Left lung (tissue), 10 donors: ENCODE results near the gene COX11. TPM values are rescaled to one million over a fixed set of nuclear protein-coding genes. Genes with fewer than 3 reads are reported as not detected.

Source experiments
- ATAC-seq: fragments of 200-7000 bp; cut with Tn5 transposase; one replicate; pipeline ENCODE4 v1.9.1; 2020; ENCODE audit warnings: moderate library complexity
- DNase-seq, 4 donors: peaks; one replicate each; pipeline ENCODE4 v3.0.0-alpha.2; 2013 to 2020
- H3K27ac ChIP-seq, 2 donors: fragments of 200-600 bp; sonication (generic) in 1 of 2; one replicate each; pipeline versions ENCODE4 v1.5.0 to v1.8.0; 2020 to 2021
- H3K27me3 ChIP-seq, 2 donors: fragments of 200-600 bp; sonication (generic) in 1 of 2; one replicate each; pipeline versions ENCODE4 v1.5.0 to v1.8.0; 2020 to 2021
- H3K36me3 ChIP-seq, 2 donors: fragments of 200-600 bp; sonication (generic) in 1 of 2; one replicate each; pipeline versions ENCODE4 v1.5.0 to v1.8.0; 2020 to 2021
- H3K4me1 ChIP-seq, 2 donors: fragments of 200-600 bp; one replicate each; pipeline ENCODE4 v1.8.0; 2021
- H3K4me3 ChIP-seq, 2 donors: fragments of 200-600 bp; sonication (generic) in 1 of 2; one replicate each; pipeline versions ENCODE4 v1.5.0 to v1.8.0; 2020 to 2021; ENCODE audit warnings: mild to moderate bottlenecking in 1 of 2
- H3K9me3 ChIP-seq, 2 donors: fragments of 200-600 bp; sonication (generic) in 1 of 2; one replicate each; pipeline versions ENCODE4 v1.5.0 to v1.8.0; 2020 to 2021
- intact Hi-C, 2 donors: fragments of 100-400 bp; cut with DNase I; formaldehyde crosslinking; loops; one replicate each; pipeline versions ENCODE4 v1.11.2 to v1.14.2; 2022
- polyA plus RNA-seq, 6 donors: library from polyadenylated mRNA; unstranded; fragments of 120-200 nt; gene quantifications; one replicate each; pipeline ENCODE4 v1.2.1, GENCODE V29; 2013; ENCODE audit not compliant: insufficient read length in 6 of 6
- total RNA-seq, 2 donors: library from RNA; stranded (reverse); fragmentation: NEBNext Ultra II Directional; extraction: Animal tissue kit (Norgen Biotek cat#: 25700); gene quantifications; one replicate each; pipeline ENCODE4 v1.2.1, GENCODE V29; 2021
- TF ChIP-seq, protein P1 (sequence below), 2 donors: fragments of 200-600 bp; sonication (generic) in 1 of 2; IDR thresholded peaks; one replicate each; pipeline versions ENCODE4 v1.5.0 to v1.8.0; 2021; ENCODE audit warnings: antibody characterized with exemption in 2 of 2
- donor health status: DM: no; HTN: yes; CAD: no.
- donor health status: DM: no; HTN: no; CAD: no.

The COX11 gene
- total and polyA plus RNA-seq, 8 donors = 39.0 to 99.4 (median 86.2) TPM

- intact Hi-C loops = no loop called here
- TF ChIP-seq, protein P1, sequence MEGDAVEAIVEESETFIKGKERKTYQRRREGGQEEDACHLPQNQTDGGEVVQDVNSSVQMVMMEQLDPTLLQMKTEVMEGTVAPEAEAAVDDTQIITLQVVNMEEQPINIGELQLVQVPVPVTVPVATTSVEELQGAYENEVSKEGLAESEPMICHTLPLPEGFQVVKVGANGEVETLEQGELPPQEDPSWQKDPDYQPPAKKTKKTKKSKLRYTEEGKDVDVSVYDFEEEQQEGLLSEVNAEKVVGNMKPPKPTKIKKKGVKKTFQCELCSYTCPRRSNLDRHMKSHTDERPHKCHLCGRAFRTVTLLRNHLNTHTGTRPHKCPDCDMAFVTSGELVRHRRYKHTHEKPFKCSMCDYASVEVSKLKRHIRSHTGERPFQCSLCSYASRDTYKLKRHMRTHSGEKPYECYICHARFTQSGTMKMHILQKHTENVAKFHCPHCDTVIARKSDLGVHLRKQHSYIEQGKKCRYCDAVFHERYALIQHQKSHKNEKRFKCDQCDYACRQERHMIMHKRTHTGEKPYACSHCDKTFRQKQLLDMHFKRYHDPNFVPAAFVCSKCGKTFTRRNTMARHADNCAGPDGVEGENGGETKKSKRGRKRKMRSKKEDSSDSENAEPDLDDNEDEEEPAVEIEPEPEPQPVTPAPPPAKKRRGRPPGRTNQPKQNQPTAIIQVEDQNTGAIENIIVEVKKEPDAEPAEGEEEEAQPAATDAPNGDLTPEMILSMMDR (IDR thresholded peaks at IDR 0.05) = no peak
- H3K27me3 ChIP-seq = no peaks in the 10 kb centered on the region
- H3K4me3 ChIP-seq = no peak overlapping the region
- no peak overlapping the region for H3K27ac ChIP-seq
- DNase-seq (no peak), ATAC-seq (no peak)
- no peaks in the 10 kb centered on the region for H3K4me1 ChIP-seq
- no peaks in the 10 kb centered on the region for H3K36me3 ChIP-seq
- no peaks in the 10 kb centered on the region for H3K9me3 ChIP-seq
Measured at GRCh38 chr17:54945231-54945630, 23.2 kb downstream of the COX11 start.

GRCh38 chr17:54944796-54945195 is 23.7 kb downstream of the COX11 start:
- Histone ChIP-seq H3K4me1 (no peaks in the 10 kb centered on the region), H3K27ac (no peak overlapping the region), H3K4me3 (no peak overlapping the region), H3K36me3 (no peaks in the 10 kb centered on the region), H3K27me3 (no peaks in the 10 kb centered on the region), H3K9me3 (no peaks in the 10 kb centered on the region)
- intact Hi-C loops = no loop called here
- TF ChIP-seq, protein P1 (IDR thresholded peaks at IDR 0.05) = no peak
- ATAC-seq = no peak
- DNase-seq = no peak

DNA sequence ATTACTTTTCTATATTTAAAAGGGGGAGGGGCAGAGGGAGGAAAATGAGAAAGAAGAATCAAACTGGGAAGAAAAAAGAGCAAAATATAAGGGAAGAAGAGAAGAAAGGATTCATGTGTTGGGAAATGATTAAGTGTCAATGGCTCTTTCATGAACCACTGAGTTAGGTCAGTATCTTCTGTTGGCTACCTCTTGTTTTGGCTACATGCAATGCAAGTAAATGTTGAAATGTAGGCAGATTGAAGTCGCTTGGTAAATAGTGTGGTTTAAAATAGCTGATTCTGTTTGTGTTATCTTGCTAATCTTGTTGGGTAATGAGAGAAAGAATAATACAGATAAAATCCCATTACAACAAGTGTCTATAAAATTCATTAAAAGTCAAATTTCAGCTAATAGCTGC is 27.2 kb downstream of the COX11 start:
- Histone ChIP-seq H3K4me3 (no peak overlapping the region), H3K27ac (no peak overlapping the region), H3K4me1 (no peaks in the 10 kb centered on the region), H3K9me3 (no peaks in the 10 kb centered on the region), H3K36me3 (peaks cover 0 to 10% of the 10 kb centered on the region in 2 donors), H3K27me3 (no peaks in the 10 kb centered on the region)
- DNase-seq (no peak), ATAC-seq (no peak)
- intact Hi-C loops = no loop called here
- TF ChIP-seq, protein P1 (IDR thresholded peaks at IDR 0.05) = no peak

- intact Hi-C loops = no loop called here
- ATAC-seq (peak; percentile 58), DNase-seq (no peak)
- no peaks in the 10 kb centered on the region for H3K4me1 ChIP-seq
- no peak overlapping the region for H3K27ac ChIP-seq
- H3K36me3 ChIP-seq = peaks cover 0 to 11% of the 10 kb centered on the region in 2 donors
- TF ChIP-seq, protein P1 (IDR thresholded peaks at IDR 0.05) = no peak
- no peak overlapping the region for H3K4me3 ChIP-seq
- H3K9me3 ChIP-seq = no peaks in the 10 kb centered on the region
- no peaks in the 10 kb centered on the region for H3K27me3 ChIP-seq
Measured at GRCh38 chr17:54937426-54937825, 31.0 kb downstream of the COX11 start.

GRCh38 chr17:54937018-54937417 is 31.4 kb downstream of the COX11 start:
- Histone ChIP-seq H3K4me1 (no peaks in the 10 kb centered on the region), H3K27ac (no peak overlapping the region), H3K36me3 (peaks cover 0 to 13% of the 10 kb centered on the region in 2 donors), H3K27me3 (no peaks in the 10 kb centered on the region), H3K4me3 (no peak overlapping the region), H3K9me3 (no peaks in the 10 kb centered on the region)
- intact Hi-C loops = no loop called here
- DNase-seq (no peak), ATAC-seq (peak; percentile 88)
- TF ChIP-seq, protein P1 (IDR thresholded peaks at IDR 0.05) = no peak
